Pancreas (tissue), 10 donors: Measurements from ENCODE around the gene CDC42EP4. TPM values are rescaled to one million over a fixed set of nuclear protein-coding genes. Genes with fewer than 3 reads are reported as not detected.
A peak's percentile ranks its signal among the peaks of the same experiment; 100 is the strongest.

Source experiments
- ATAC-seq, 4 donors: fragments of 200-7000 bp; cut with Tn5 transposase; one replicate each; pipeline versions ENCODE4 v1.8.0 to v1.9.1; 2020; ENCODE audit warnings: mild to moderate bottlenecking in 4 of 4, moderate library complexity in 4 of 4
- DNase-seq, 6 donors: peaks; one replicate each; pipeline ENCODE4 v3.0.0-alpha.2; 2020
- FAIRE-seq: peaks from 2 replicates; lab custom pipeline; 2012; peaks lifted over from hg19 to GRCh38; lab: Jason Lieb, UNC
- H3K27ac ChIP-seq, 4 donors: fragments of 200-600 bp; sonication (generic); 1 replicate in 3 of 4; 2 replicates in 1 of 4; pipeline versions ENCODE4 v1.5.0 to v1.8.0; 2020
- H3K27me3 ChIP-seq, 4 donors: fragments of 200-600 bp; one replicate each; pipeline ENCODE4 v1.8.0; 2021
- H3K36me3 ChIP-seq, 3 donors: fragments of 200-600 bp; sonication (generic) in 1 of 3; one replicate each; pipeline versions ENCODE4 v1.5.0 to v1.8.0; 2020 to 2021
- H3K4me1 ChIP-seq, 3 donors: fragments of 200-600 bp; one replicate each; pipeline ENCODE4 v1.8.0; 2021
- H3K4me3 ChIP-seq, 4 donors: fragments of 200-600 bp; sonication (generic) in 2 of 4; one replicate each; pipeline versions ENCODE4 v1.5.0 to v1.8.0; 2020 to 2021
- H3K9me3 ChIP-seq, 4 donors: fragments of 200-600 bp; one replicate each; pipeline ENCODE4 v1.8.0; 2021
- WGBS, 2 donors: extraction: QIAGEN DNeasy Blood & Tissue Kit; methylation state at CpG; one replicate each; pipeline ENCODE4 v1.1.7; 2013; 5-methylcytosine and 5-hydroxymethylcytosine counted together
- intact Hi-C, 3 donors: fragments of 100-400 bp; cut with DNase I; formaldehyde crosslinking; loops; one replicate each; pipeline versions ENCODE4 v1.11.1 to v1.14.2; 2022
- polyA plus RNA-seq, 2 donors: library from polyadenylated mRNA; stranded (reverse); fragments of 200-250 nt; gene quantifications; one replicate each; pipeline ENCODE4 v1.2.3, GENCODE V29; 2013
- total RNA-seq, 6 donors: library from RNA; stranded (reverse); fragmentation: NEBNext Ultra II Directional in 4 of 6; extraction: Animal tissue kit (Norgen Biotek cat#: 25700) in 4 of 6; gene quantifications; one replicate each; pipeline versions ENCODE4 v1.2.1 to v1.2.4, GENCODE V29; 2021 to 2023
- TF ChIP-seq, protein P1 (sequence below), 4 donors: fragments of 200-600 bp; sonication (generic) in 3 of 4; IDR thresholded peaks; one replicate each; pipeline versions ENCODE4 v1.5.0 to v1.8.0; 2021; ENCODE audit warnings: antibody characterized with exemption in 4 of 4
- donor health status: healthy with polysubstance abuse.
- donor health status: DM: no; HTN: no; CAD: no; lungs with moderate emphysema.
- donor health status: DM: no; HTN: no; CAD: no.
- donor health status: control.
- donor health status: control.
- donor health status: Bipolar disorder and iron deficiency.
- donor health status: DM: yes; HTN: yes; CAD: no.
- donor health status: DM: no; HTN: no; CAD: no.
- donor health status: DM: no; HTN: no; CAD: no.
- donor health status: DM: yes; HTN: yes; CAD: no.

CDC42EP4 gene
- total and polyA plus RNA-seq, 8 donors = 24.2 to 56.2 (median 44.5) TPM

DNA sequence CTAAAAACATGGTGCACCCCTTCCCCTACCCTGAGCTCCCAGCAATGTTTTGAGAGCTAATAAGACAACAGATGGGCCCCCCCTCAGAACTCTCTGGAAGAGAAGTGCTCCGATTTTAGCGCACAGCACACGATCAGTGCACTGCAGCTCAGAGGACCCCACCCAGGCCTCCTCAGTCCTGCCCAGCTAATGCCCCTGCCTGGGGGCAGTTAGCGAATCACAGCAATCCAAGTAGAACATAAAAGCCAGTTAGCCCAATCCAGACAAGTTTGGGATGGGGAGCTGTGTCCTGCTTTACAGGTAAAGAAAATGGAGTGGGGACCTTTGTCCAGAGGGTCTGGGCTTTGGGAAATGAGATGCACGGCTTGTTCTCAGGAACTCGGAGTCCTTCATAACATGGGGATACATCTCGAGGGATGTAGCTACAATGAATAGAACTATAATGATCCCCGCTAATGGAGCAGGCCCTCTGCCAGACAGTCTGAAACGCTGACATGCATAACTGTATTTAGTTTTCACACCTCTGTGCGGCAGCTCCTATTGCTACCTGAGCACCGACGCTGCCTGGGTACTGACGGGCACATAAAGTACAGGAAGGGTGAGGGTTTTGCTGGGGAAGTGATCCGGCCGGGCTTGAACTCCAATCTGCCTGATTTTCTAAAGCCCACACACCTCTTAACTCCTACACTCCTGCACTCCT, 29.7 kb upstream of the CDC42EP4 start:
- DNase-seq (no peak), ATAC-seq (peak in 3 of 4 donors; percentile 46 to 64 (median 51)), FAIRE-seq (no peak)
- 63 to 65% methylated on average over 15 of the region's 15 CpGs for WGBS, 2 donors
- H3K4me1 ChIP-seq = peaks cover 0 to 3% (median 0%) of the 10 kb centered on the region in 3 donors
- intact Hi-C loops = no loop called here
- TF ChIP-seq, protein P1, sequence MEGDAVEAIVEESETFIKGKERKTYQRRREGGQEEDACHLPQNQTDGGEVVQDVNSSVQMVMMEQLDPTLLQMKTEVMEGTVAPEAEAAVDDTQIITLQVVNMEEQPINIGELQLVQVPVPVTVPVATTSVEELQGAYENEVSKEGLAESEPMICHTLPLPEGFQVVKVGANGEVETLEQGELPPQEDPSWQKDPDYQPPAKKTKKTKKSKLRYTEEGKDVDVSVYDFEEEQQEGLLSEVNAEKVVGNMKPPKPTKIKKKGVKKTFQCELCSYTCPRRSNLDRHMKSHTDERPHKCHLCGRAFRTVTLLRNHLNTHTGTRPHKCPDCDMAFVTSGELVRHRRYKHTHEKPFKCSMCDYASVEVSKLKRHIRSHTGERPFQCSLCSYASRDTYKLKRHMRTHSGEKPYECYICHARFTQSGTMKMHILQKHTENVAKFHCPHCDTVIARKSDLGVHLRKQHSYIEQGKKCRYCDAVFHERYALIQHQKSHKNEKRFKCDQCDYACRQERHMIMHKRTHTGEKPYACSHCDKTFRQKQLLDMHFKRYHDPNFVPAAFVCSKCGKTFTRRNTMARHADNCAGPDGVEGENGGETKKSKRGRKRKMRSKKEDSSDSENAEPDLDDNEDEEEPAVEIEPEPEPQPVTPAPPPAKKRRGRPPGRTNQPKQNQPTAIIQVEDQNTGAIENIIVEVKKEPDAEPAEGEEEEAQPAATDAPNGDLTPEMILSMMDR (IDR thresholded peaks at IDR 0.05) = no peak
- no peak overlapping the region for H3K4me3 ChIP-seq
- no peaks in the 10 kb centered on the region for H3K27me3 ChIP-seq
- H3K9me3 ChIP-seq = no peaks in the 10 kb centered on the region
- no peaks in the 10 kb centered on the region for H3K36me3 ChIP-seq
- peak overlapping the region in 2 of 4 donors; percentile 48 to 63 for H3K27ac ChIP-seq

DNA sequence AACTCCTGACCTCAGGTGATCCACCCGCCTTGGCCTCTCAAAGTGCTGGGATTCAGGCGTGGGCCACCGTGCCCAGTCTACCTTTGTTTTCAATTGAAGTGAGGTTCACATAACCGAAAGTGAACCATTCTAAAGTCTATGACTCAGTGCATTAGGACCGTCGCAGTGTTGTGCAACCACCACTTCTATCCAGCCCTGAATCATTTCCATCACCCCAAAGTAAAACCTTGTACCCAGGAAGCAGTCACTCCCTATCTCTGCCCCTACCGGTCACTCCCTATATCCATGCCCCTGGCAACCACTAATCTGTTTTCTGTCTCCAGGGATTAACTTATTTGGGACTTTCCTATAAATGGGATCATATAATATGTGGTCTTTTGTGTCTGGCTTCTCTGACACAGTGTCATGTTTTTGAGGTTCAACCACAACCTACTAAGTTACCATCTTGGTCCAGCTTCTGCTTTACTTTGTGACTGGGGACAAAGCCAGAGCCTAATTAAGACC, 28.3 kb upstream of the CDC42EP4 start:
- ATAC-seq (peak in 3 of 4 donors; percentile 47 to 51 (median 48)), FAIRE-seq (no peak), DNase-seq (no peak)
- WGBS, 2 donors = 76 to 80% methylated on average over 7 of the region's 7 CpGs
- no peaks in the 10 kb centered on the region for H3K9me3 ChIP-seq
- H3K27me3 ChIP-seq = no peaks in the 10 kb centered on the region
- intact Hi-C loops = no loop called here
- TF ChIP-seq, protein P1 (IDR thresholded peaks at IDR 0.05) = no peak
- H3K36me3 ChIP-seq = no peaks in the 10 kb centered on the region
- peaks cover 0 to 3% (median 0%) of the 10 kb centered on the region in 3 donors for H3K4me1 ChIP-seq
- peak overlapping the region in 1 of 4 donors; percentile 36 for H3K27ac ChIP-seq
- no peak overlapping the region for H3K4me3 ChIP-seq

DNA sequence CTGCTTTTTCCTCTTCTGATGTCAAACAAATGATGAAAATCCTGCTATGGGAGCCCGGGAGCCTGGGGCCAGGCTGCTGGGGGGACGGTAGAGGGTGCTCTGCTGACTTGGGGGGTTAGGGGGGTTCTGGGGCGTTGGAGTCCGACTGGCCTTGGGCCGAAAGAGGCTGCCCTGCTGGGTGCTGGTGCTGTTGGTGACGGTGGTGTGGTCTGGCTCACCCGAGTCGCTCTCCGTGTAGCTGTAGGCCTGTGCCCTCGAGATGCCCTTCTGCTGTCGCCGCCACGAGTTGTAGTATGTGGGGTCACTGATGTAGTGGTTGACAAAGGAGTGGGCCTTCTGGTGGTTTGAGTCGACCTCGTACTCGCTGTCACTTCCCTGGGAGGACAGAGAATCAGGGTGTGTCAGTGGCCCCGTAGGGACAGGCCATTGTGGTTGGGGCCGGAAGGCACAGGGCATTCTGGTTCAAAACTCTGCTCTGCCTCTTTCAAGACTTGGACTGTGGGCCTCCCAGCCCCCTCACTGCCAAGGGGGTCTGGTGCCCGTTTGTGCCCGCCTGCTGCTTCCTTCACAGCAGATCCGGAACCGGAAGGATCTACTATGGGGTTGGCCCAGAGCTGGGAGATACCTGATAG, 26.9 kb upstream of the CDC42EP4 start:
- FAIRE-seq (no peak), ATAC-seq (no peak), DNase-seq (no peak)
- H3K27ac ChIP-seq = no peak overlapping the region
- H3K27me3 ChIP-seq = no peaks in the 10 kb centered on the region
- no peaks in the 10 kb centered on the region for H3K36me3 ChIP-seq
- intact Hi-C loops = no loop called here
- WGBS, 2 donors = 85 to 91% methylated on average over 22 of the region's 22 CpGs
- H3K4me3 ChIP-seq = no peak overlapping the region
- TF ChIP-seq, protein P1 (IDR thresholded peaks at IDR 0.05) = no peak
- H3K4me1 ChIP-seq = peaks cover 0 to 3% (median 0%) of the 10 kb centered on the region in 3 donors
- no peaks in the 10 kb centered on the region for H3K9me3 ChIP-seq

DNA sequence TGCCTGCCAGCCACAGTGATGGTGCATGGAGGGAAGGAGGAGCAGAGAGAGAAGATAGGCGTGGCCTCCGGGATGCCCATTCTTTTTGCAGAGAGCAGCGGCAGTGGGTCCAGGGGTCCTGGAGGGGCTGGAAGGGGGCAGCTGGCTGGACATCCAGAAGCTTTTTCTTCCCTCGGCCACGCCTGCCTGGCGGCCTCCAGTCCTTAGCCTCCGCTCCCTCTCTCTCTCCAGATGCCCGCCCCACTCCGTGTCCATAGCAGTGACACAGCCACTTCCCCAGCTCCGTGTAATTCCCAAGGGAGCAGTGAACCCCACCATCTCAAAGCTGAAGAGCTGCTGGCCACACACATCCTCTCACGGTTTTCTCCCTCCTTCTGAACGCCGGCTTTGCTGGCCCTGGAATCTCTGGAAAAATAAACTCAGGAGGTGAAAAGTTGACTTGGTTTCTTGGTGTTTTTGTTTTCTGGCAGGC, 26.3 kb upstream of the CDC42EP4 start:
- TF ChIP-seq, protein P1 (IDR thresholded peaks at IDR 0.05) = no peak
- FAIRE-seq (no peak), ATAC-seq (no peak), DNase-seq (no peak)
- Histone ChIP-seq H3K9me3 (no peaks in the 10 kb centered on the region), H3K36me3 (no peaks in the 10 kb centered on the region), H3K27me3 (no peaks in the 10 kb centered on the region), H3K27ac (no peak overlapping the region), H3K4me3 (no peak overlapping the region), H3K4me1 (peaks cover 0 to 3% (median 0%) of the 10 kb centered on the region in 3 donors)
- WGBS, 2 donors = 76 to 86% methylated on average over 13 of the region's 13 CpGs
- intact Hi-C loops = no loop called here
